Measurements from ENCODE around the gene CRABP2. TPM values are rescaled to one million over a fixed set of nuclear protein-coding genes. Genes with fewer than 3 reads are reported as not detected.

CRABP2 gene
- total and polyA plus RNA-seq, 2 experiments from 2014 or later: 45.9 to 137 TPM

GRCh38 chr1:156671804-156672203 lies 33.6 kb downstream of the CRABP2 start:
- no peak overlapping the region for H3K4me3 ChIP-seq
- Mint-ChIP-seq H3K36me3 (ENCODE audit: low read depth) (peaks cover 48% of the 10 kb centered on the region), H3K4me3 (no peak overlapping the region; the same call in 2 of the 3 replicates), H3K9me3 (peaks cover 9% of the 10 kb centered on the region), H3K27me3 (ENCODE audit: insufficient read depth, low read depth, poor library complexity) (peaks cover 33% of the 10 kb centered on the region), H3K27ac (no peak overlapping the region), H3K4me1 (peaks cover 82% of the 10 kb centered on the region)
- peaks cover 67% of the 10 kb centered on the region for H3K4me1 ChIP-seq (ENCODE audit: insufficient read depth)
- H3K36me3 ChIP-seq (ENCODE audit: insufficient read depth): peaks cover 19% of the 10 kb centered on the region
- no peak overlapping the region for H3K4me2 ChIP-seq
- TF ChIP-seq ZNF114 (CRISPR knock-in tag; IDR thresholded peaks at IDR 0.05): no peak
- TF ChIP-seq POLR2AphosphoS5 (IDR thresholded peaks at IDR 0.05; ENCODE audit: low read depth): no peak
- no peak for TF ChIP-seq EZH2phosphoT487 (IDR thresholded peaks at IDR 0.05; ENCODE audit: unreplicated experiment)
- no peak for TF ChIP-seq ETS1 (IDR thresholded peaks at IDR 0.05)
- no peak for TF ChIP-seq EZH2 (IDR thresholded peaks at IDR 0.05; ENCODE audit: low read depth, unreplicated experiment)
- H3K27me3 ChIP-seq (ENCODE audit: insufficient read depth): peaks cover 15% of the 10 kb centered on the region
- peaks cover 47% of the 10 kb centered on the region for H3K79me2 ChIP-seq (replicated peaks; ENCODE audit: insufficient read depth)
- no peak overlapping the region for H2AFZ ChIP-seq
- no peak overlapping the region for H3K27ac ChIP-seq (ENCODE audit: low read depth)
- ATAC-seq: no peak
- no peaks in the 10 kb centered on the region; the same call in 1 of the 2 replicates for H4K20me1 ChIP-seq (replicated peaks; ENCODE audit: insufficient read depth)
- H3K9me2 ChIP-seq (ENCODE audit: insufficient read depth): peaks cover 12% of the 10 kb centered on the region
- DNase-seq (ENCODE audit: low spot score): no peak
- peaks cover 32% of the 10 kb centered on the region; the same call in 1 of the 2 replicates for H3F3A ChIP-seq (replicated peaks; ENCODE audit: low read depth)

GRCh38 chr1:156670791-156671190 lies 34.6 kb downstream of the CRABP2 start:
- Histone ChIP-seq H3K27ac (ENCODE audit: low read depth) (no peak overlapping the region), H3K9me2 (ENCODE audit: insufficient read depth) (peaks cover 12% of the 10 kb centered on the region), H3F3A (replicated peaks; ENCODE audit: low read depth) (peaks cover 33% of the 10 kb centered on the region; the same call in 1 of the 2 replicates), H3K36me3 (ENCODE audit: insufficient read depth) (peaks cover 19% of the 10 kb centered on the region), H2AFZ (no peak overlapping the region), H4K20me1 (replicated peaks; ENCODE audit: insufficient read depth) (no peaks in the 10 kb centered on the region; the same call in 1 of the 2 replicates), H3K4me3 (no peak overlapping the region), H3K79me2 (replicated peaks; ENCODE audit: insufficient read depth) (peaks cover 37% of the 10 kb centered on the region), H3K27me3 (ENCODE audit: insufficient read depth) (peaks cover 5% of the 10 kb centered on the region), H3K4me2 (no peak overlapping the region), H3K4me1 (ENCODE audit: insufficient read depth) (peaks cover 70% of the 10 kb centered on the region)
- TF ChIP-seq ZNF331 (CRISPR knock-in tag; IDR thresholded peaks at IDR 0.05; ENCODE audit: low read depth) (no peak), ZNF114 (CRISPR knock-in tag; IDR thresholded peaks at IDR 0.05) (no peak)
- Mint-ChIP-seq H3K4me3 (peak overlapping the region; percentile 4; the same call in 1 of the 3 replicates), H3K9me3 (peaks cover 9% of the 10 kb centered on the region), H3K27me3 (ENCODE audit: insufficient read depth, low read depth, poor library complexity) (peaks cover 33% of the 10 kb centered on the region), H3K27ac (no peak overlapping the region), H3K36me3 (ENCODE audit: low read depth) (peaks cover 46% of the 10 kb centered on the region), H3K4me1 (peaks cover 86% of the 10 kb centered on the region)
- ATAC-seq: no peak
- DNase-seq (ENCODE audit: low spot score): no peak

- peaks cover 12% of the 10 kb centered on the region for H3K9me2 ChIP-seq (ENCODE audit: insufficient read depth)
- ATAC-seq (no peak), DNase-seq (ENCODE audit: low spot score) (no peak)
- H3K79me2 ChIP-seq (replicated peaks; ENCODE audit: insufficient read depth): peaks cover 33% of the 10 kb centered on the region
- H3K4me1 ChIP-seq (ENCODE audit: insufficient read depth): peaks cover 70% of the 10 kb centered on the region
- H3K27me3 Mint-ChIP-seq (ENCODE audit: insufficient read depth, low read depth, poor library complexity): peaks cover 31% of the 10 kb centered on the region
- H4K20me1 ChIP-seq (replicated peaks; ENCODE audit: insufficient read depth): no peaks in the 10 kb centered on the region; the same call in 1 of the 2 replicates
- 0 out of 2 replicates have a peak overlapping the region, but pooled peaks have one; percentile 77 for H3K4me2 ChIP-seq
- H3K4me1 Mint-ChIP-seq: peaks cover 86% of the 10 kb centered on the region
- peaks cover 33% of the 10 kb centered on the region; the same call in 1 of the 2 replicates for H3F3A ChIP-seq (replicated peaks; ENCODE audit: low read depth)
- peaks cover 3% of the 10 kb centered on the region; the same call in 1 of the 2 replicates for H3K27me3 ChIP-seq (ENCODE audit: insufficient read depth)
- H3K27ac ChIP-seq (ENCODE audit: low read depth): no peak overlapping the region
- H2AFZ ChIP-seq: no peak overlapping the region
- no peak overlapping the region for H3K4me3 ChIP-seq
- H3K27ac Mint-ChIP-seq: no peak overlapping the region
- peaks cover 9% of the 10 kb centered on the region for H3K9me3 Mint-ChIP-seq
- H3K4me3 Mint-ChIP-seq: no peak overlapping the region
- H3K36me3 Mint-ChIP-seq (ENCODE audit: low read depth): peaks cover 42% of the 10 kb centered on the region
- H3K36me3 ChIP-seq (ENCODE audit: insufficient read depth): peaks cover 19% of the 10 kb centered on the region
- no peak for TF ChIP-seq ZNF331 (CRISPR knock-in tag; IDR thresholded peaks at IDR 0.05; ENCODE audit: low read depth)
- no peak for TF ChIP-seq CREB1 (CRISPR knock-in tag; IDR thresholded peaks at IDR 0.05; ENCODE audit: low read depth)
- TF ChIP-seq ZNF462 (CRISPR knock-in tag; IDR thresholded peaks at IDR 0.05): no peak
- TF ChIP-seq ETS1 (IDR thresholded peaks at IDR 0.05): no peak
These were observed 35.0 kb downstream of the CRABP2 start for GRCh38 chr1:156670359-156670758.
